ENCODE measurements around the gene CACHD1. TPM values are rescaled to one million over a fixed set of nuclear protein-coding genes. Genes with fewer than 3 reads are reported as not detected.

CACHD1 gene
- total and polyA plus RNA-seq, 2 donors (not counting 1 experiment from before 2014, with no cell fraction given): 2.9 to 5.4 TPM

DNA sequence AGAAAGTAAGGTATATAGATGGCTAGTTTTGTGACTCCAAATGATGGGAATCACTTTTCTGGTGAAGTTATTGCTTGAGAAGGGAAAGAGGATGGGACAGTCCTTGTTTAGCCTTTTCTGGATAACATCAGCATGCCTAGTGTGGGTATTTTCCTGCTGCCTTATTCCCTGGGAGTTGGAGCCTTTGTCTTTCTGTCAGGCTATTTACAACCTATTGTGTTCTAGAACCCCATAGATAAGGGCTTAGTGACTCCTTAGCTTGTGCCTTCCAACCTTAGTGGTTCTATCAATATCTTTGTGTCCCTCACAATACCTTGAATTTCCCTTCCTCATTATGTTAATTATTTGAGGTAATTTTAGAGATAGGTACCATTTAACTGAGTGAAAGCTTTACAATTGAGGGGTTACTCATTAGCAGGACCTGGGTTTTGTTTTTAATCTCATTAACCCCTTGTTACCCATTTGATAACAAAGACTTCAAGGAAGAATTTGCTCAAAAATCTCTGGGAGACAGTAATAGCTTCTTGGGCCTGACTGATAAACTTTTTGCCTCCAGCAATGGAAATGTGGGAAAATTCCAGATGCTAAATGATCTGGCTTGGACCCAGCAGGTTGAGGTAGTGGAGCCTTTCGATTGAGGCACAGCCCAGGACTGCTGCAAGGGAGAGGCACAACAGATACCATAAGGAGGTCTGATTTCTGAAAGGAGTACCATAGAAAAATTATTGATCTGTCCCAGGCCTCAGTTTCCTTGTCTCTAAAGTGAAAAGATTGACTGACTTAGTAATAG lies 49.0 kb downstream of the CACHD1 start:
- Histone ChIP-seq H3K36me3 (ENCODE audit: control insufficient read depth, insufficient read depth, low read length) (no peaks in the 10 kb centered on the region), H3K4me3 (replicated peaks in 1 of 4; ENCODE audit: control extremely low read depth in 1 of 4, insufficient read depth in 1 of 4, low read depth in 3 of 4, low read length in 4 of 4) (no peak overlapping the region), H3K9me3 (ENCODE audit: control insufficient read depth, insufficient read depth, low read depth, low read length) (no peaks in the 10 kb centered on the region), H3K79me2 (ENCODE audit: control insufficient read depth, insufficient read depth, low read length) (no peaks in the 10 kb centered on the region), H3K4me1 (ENCODE audit: control insufficient read depth, extremely low read depth, insufficient read depth, low read length) (peaks cover 27% of the 10 kb centered on the region), H3K9ac (ENCODE audit: insufficient read depth, low read length) (no peak overlapping the region), H4K20me1 (ENCODE audit: control insufficient read depth, extremely low read depth, insufficient read depth, low read length) (no peaks in the 10 kb centered on the region), H3K27ac (ENCODE audit: insufficient read depth, low read length) (no peak overlapping the region), H2AFZ (ENCODE audit: low read length) (no peak overlapping the region), H3K27me3 (ENCODE audit: control insufficient read depth, insufficient read depth, low read length) (no peaks in the 10 kb centered on the region), H3K4me2 (ENCODE audit: extremely low read depth, insufficient read depth, low read length) (no peak overlapping the region)
- DNase-seq (ENCODE audit: low read depth in 2 of 2): no peak
- TF ChIP-seq, protein P1, sequence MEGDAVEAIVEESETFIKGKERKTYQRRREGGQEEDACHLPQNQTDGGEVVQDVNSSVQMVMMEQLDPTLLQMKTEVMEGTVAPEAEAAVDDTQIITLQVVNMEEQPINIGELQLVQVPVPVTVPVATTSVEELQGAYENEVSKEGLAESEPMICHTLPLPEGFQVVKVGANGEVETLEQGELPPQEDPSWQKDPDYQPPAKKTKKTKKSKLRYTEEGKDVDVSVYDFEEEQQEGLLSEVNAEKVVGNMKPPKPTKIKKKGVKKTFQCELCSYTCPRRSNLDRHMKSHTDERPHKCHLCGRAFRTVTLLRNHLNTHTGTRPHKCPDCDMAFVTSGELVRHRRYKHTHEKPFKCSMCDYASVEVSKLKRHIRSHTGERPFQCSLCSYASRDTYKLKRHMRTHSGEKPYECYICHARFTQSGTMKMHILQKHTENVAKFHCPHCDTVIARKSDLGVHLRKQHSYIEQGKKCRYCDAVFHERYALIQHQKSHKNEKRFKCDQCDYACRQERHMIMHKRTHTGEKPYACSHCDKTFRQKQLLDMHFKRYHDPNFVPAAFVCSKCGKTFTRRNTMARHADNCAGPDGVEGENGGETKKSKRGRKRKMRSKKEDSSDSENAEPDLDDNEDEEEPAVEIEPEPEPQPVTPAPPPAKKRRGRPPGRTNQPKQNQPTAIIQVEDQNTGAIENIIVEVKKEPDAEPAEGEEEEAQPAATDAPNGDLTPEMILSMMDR (conservative IDR thresholded peaks at IDR 0.05 in 1 of 2, IDR thresholded peaks at IDR 0.05 in 1 of 2; ENCODE audit: low read depth in 1 of 2, low read length in 2 of 2): no peak
- no peak for TF ChIP-seq EZH2 (IDR thresholded peaks at IDR 0.05; ENCODE audit: low read length, missing control alignments)

DNA sequence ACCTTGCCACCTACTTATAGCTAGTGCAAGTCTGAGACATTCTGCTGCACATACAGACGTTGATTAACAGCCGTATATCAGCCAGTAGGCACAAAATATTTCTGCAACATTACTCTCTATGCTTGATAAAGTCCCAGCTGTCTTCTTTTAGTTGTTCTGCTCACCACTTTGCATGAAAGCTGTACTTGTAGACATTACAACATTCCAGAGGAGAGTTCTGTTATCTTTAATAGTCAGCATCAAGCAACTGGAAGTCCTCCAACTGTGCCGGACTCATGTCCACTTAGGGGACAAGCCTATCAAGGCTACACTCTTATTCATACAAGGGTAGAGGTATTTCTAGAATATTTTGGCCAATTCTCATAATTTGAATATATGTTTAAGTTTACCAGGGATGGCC lies 50.0 kb downstream of the CACHD1 start:
- no peak overlapping the region for H3K4me2 ChIP-seq (ENCODE audit: extremely low read depth, insufficient read depth, low read length)
- H3K79me2 ChIP-seq (ENCODE audit: control insufficient read depth, insufficient read depth, low read length): no peaks in the 10 kb centered on the region
- no peaks in the 10 kb centered on the region for H3K9me3 ChIP-seq (ENCODE audit: control insufficient read depth, insufficient read depth, low read depth, low read length)
- TF ChIP-seq, protein P1 (conservative IDR thresholded peaks at IDR 0.05 in 1 of 2, IDR thresholded peaks at IDR 0.05 in 1 of 2; ENCODE audit: low read depth in 1 of 2, low read length in 2 of 2): no peak
- no peak for TF ChIP-seq EZH2 (IDR thresholded peaks at IDR 0.05; ENCODE audit: low read length, missing control alignments)
- H3K27ac ChIP-seq (ENCODE audit: insufficient read depth, low read length): no peak overlapping the region
- no peak overlapping the region for H3K9ac ChIP-seq (ENCODE audit: insufficient read depth, low read length)
- no peaks in the 10 kb centered on the region for H4K20me1 ChIP-seq (ENCODE audit: control insufficient read depth, extremely low read depth, insufficient read depth, low read length)
- H3K36me3 ChIP-seq (ENCODE audit: control insufficient read depth, insufficient read depth, low read length): no peaks in the 10 kb centered on the region
- H3K4me3 ChIP-seq (replicated peaks in 1 of 4; ENCODE audit: control extremely low read depth in 1 of 4, insufficient read depth in 1 of 4, low read depth in 3 of 4, low read length in 4 of 4): no peak overlapping the region
- H2AFZ ChIP-seq (ENCODE audit: low read length): no peak overlapping the region
- no peaks in the 10 kb centered on the region for H3K27me3 ChIP-seq (ENCODE audit: control insufficient read depth, insufficient read depth, low read length)
- peaks cover 25% of the 10 kb centered on the region for H3K4me1 ChIP-seq (ENCODE audit: control insufficient read depth, extremely low read depth, insufficient read depth, low read length)
- peak in 1 of 2 donors; percentile 87 for DNase-seq (ENCODE audit: low read depth in 2 of 2)

DNA sequence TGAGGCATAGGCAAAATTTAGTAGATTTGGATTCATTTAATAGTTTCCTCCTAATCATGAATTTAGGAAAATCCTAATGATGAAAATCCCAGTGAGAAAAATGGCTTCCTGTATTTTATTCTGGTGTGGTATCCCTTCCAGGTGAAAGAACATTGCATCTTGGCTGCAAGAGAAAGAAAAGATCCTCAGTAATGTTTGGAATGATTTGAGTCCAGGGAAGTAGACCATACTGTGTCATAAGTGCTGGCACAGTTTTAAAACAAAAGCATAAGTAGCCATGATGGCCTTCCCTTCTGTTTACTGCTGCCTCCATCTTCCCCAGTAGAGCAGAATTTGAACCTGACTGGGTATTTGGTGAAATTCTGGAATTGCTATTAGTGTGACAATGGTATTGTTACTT lies 52.8 kb downstream of the CACHD1 start:
- H3K36me3 ChIP-seq (ENCODE audit: control insufficient read depth, insufficient read depth, low read length): no peaks in the 10 kb centered on the region
- no peak overlapping the region for H3K9ac ChIP-seq (ENCODE audit: insufficient read depth, low read length)
- no peaks in the 10 kb centered on the region for H4K20me1 ChIP-seq (ENCODE audit: control insufficient read depth, extremely low read depth, insufficient read depth, low read length)
- H3K27ac ChIP-seq (ENCODE audit: insufficient read depth, low read length): no peak overlapping the region
- no peaks in the 10 kb centered on the region for H3K9me3 ChIP-seq (ENCODE audit: control insufficient read depth, insufficient read depth, low read depth, low read length)
- TF ChIP-seq EZH2 (IDR thresholded peaks at IDR 0.05; ENCODE audit: low read length, missing control alignments): no peak
- TF ChIP-seq, protein P1 (conservative IDR thresholded peaks at IDR 0.05 in 1 of 2, IDR thresholded peaks at IDR 0.05 in 1 of 2; ENCODE audit: low read depth in 1 of 2, low read length in 2 of 2): no peak
- no peaks in the 10 kb centered on the region for H3K79me2 ChIP-seq (ENCODE audit: control insufficient read depth, insufficient read depth, low read length)
- no peaks in the 10 kb centered on the region for H3K27me3 ChIP-seq (ENCODE audit: control insufficient read depth, insufficient read depth, low read length)
- DNase-seq (ENCODE audit: low read depth in 2 of 2): peak in 1 of 2 donors; percentile 57
- H2AFZ ChIP-seq (ENCODE audit: low read length): no peak overlapping the region
- no peak overlapping the region for H3K4me3 ChIP-seq (replicated peaks in 1 of 4; ENCODE audit: control extremely low read depth in 1 of 4, insufficient read depth in 1 of 4, low read depth in 3 of 4, low read length in 4 of 4)
- peaks cover 17% of the 10 kb centered on the region for H3K4me1 ChIP-seq (ENCODE audit: control insufficient read depth, extremely low read depth, insufficient read depth, low read length)
- H3K4me2 ChIP-seq (ENCODE audit: extremely low read depth, insufficient read depth, low read length): no peak overlapping the region
